NCI-H1417 (cell line): ENCODE measurements around the gene ATG13.

Experiments
- DNase-seq, 3 experiments: peaks; one replicate each; lab custom pipeline; 2025; lab: John Stamatoyannopoulos, UW

Gene ATG13

GRCh38 chr11:46676436-46677158 lies 59.2 kb downstream of the ATG13 start:
- no peak for DNase-seq

GRCh38 chr11:46677169-46677568 lies 59.8 kb downstream of the ATG13 start:
- no peak for DNase-seq

DNA sequence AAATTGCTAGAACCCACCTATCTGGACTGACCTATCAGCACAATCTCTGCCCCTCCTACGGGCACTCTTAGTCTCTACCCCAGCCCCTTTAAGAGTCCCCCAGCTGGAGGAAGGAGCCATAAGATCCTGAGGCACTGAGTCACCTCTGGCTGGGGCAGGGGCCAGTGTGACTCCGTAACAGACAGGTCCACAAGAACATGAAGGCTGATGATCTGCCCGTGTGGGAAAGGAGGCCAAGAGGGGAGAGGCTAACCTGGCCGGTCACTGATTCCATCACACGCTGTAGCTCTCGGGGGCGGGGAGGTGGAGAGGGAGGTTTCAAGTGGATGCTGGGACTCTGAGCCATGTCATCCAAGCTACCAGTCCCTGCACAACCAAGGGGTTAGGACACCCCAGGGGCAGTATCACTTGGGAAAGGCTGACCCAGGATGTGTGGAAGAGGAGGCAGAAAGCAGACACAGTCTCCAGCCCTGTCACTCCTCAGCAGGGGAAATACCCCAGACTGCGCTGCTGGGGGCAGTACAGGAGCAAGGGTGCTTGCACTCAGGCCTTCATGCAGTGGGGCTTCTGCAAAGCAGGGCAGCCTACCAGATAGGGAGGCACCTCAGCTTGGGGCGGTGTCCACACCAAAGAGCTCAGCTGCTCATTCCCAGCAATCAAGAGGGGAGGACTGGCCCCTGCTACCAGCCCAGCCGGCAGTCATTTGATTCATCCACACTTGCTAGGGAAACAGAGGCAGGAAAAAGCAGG lies 60.8 kb downstream of the ATG13 start:
- DNase-seq, result no peak

GRCh38 chr11:46678741-46679130 lies 61.4 kb downstream of the ATG13 start:
- DNase-seq, result no peak

DNA sequence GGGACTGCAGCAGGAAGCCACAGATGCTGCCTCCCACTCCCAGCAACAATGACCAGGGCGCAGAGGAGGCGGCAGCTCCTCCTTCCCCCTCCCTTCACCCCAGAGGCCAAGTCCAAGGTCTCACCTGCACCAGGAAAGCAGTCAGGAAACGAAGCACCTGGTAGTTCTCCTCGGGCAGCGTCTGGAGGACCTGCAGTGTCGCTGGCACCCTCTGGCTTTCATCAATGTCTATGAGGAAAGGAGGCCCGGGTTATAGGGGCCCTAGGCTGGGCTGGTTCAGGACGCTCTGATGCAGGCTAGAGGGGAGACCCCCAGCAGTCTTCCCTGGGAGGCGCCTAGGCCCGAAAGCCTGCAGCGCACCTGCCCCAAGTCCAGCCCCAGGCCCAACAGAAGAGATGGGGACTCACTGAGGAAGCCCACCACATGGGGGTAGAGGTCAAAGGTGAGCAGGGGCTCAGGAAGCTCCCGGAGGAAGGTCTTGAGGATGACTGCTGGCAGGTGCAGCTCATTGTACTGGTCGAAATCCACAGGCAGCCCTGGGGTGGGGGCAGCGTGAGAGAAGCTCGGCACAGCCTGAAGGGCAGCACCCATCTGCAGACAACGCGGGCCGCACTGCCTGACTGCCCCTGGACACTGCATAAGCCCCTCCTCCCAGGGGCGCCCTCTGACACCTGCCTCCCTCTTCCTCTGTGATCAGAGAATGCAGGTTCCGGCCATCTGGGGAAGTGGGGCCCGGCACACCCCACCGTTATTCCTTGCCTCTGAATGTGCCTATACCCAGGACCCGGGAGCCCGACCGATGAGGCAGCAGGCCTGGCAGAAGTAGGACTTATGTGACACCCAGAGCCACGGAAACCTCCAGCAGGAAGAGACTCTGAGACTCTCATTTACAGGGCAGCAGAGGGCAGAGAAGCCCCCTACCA lies 62.1 kb downstream of the ATG13 start:
- DNase-seq, result no peak

DNA sequence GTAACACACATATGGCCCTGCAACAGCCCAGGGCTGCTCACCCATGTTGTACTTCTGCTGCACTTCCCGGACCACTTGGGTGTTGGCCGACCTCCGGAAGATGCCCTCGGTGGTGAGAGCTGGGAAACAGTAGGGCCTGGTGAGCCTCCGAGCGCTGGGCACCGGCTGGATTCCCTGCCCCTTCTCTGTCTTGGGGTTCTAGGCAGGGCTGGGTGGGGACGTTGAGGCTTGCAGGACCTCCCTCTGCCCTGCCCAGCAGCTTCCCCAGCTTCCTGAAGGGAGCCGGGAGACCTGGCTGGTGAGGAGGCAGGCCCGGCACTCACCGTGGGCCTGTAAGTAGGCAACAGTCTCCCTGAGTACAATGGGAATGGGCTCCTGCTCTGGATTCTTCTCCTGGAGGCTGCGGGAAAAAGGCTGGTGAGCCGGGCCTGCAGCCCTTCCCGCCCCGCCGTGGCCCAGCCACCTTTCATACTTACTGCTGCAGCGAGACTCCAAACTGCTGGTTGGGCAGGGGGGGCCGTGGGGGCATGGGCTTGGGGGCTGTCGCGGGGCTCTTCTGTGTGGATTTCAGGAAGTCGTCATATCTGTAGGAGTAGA lies 62.9 kb downstream of the ATG13 start:
- DNase-seq, result no peak

DNA sequence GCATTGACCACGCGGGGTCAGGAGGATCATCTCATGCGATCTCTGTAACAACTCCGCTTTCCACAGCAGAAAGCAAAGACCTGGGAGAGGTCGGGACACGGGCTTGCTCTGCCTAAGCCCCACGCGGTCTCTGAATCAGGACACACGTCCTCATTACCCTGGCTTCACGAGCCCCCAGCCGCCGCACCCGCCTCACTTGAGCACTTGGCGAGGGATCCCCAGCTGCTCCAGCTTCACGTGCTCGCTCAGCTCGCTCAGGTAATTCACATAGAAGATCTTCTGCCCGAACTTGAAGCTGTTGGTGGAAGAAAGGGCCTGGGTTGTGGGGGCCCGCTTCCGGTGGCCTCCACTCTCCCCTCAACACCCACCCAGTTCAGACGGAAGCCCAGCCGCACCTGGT lies 63.5 kb downstream of the ATG13 start:
- no peak for DNase-seq

- no peak for DNase-seq
Observed at GRCh38 chr11:46681814-46682213, 64.5 kb downstream of the ATG13 start.

- no peak for DNase-seq
Observed at GRCh38 chr11:46682773-46683752, 65.7 kb downstream of the ATG13 start.

- no peak for DNase-seq
Observed at GRCh38 chr11:46684367-46684766, 67.0 kb downstream of the ATG13 start.

GRCh38 chr11:46686886-46687795 lies 69.8 kb downstream of the ATG13 start:
- DNase-seq, result peak in 2 of 3 experiments; percentile 8

- DNase-seq, result no peak
Observed at GRCh38 chr11:46690702-46691101, 73.3 kb downstream of the ATG13 start.

- DNase-seq, result no peak
Observed at GRCh38 chr11:46692450-46692849, 75.1 kb downstream of the ATG13 start.

- no peak for DNase-seq
Observed at GRCh38 chr11:46693597-46694012, 76.3 kb downstream of the ATG13 start.

DNA sequence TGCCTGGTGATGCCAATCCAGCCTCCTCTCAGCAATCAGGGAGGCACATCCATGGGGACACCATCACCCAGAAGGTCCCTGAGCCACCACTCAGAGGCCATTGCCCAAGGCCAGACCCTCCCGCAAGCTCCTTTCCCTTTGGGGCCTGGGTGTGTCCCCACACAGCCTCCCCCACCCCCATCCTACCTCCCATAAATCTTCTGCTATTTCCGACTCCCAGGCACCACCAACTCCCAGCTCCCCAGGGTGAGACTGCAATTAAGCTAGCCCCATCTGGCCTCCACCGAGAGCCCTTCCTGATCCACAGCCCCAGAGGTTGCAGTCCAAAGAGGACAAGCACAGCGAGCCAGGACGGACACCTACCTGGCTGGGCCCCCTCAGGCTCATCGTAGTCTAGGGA lies 76.7 kb downstream of the ATG13 start:
- DNase-seq, result no peak

DNA sequence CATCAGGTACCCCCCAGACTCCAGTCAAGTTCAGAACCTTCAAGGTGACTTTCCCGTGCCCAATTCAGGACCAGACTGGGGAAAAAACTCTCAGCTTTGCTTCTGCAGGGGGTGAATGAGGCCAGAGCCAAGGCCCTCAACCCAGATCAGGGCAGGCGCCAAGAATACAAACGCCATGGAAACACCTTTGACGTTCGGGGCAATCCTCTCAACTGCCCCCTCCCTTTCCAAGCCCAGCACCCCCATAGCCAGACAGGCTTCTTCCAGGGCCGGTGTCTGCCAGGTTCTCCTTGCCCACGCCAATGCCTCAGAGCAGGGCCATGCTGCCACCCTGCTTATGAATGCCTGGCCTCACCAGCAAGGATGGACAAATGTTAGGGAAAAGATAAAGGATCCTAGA lies 77.3 kb downstream of the ATG13 start:
- DNase-seq, result no peak

- DNase-seq, result no peak
Observed at GRCh38 chr11:46695345-46696211, 78.2 kb downstream of the ATG13 start.

DNA sequence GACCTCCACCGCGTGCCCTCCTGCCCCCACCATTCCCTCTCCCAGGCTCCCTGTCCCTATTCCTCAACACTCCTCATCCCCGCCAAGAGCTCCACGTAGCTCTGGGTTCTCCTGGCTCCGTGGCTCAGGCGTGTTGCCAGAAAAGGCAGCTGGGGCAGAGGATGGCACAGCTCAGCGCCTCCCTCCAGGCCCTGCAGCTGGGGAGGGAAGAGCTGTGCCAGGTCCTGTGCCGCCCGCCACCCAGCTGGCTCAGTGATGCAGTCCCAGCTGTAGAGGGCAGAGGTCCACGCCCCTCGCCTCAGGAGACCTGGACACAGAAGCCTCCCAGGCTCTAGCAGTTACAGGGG lies 78.8 kb downstream of the ATG13 start:
- no peak for DNase-seq

DNA sequence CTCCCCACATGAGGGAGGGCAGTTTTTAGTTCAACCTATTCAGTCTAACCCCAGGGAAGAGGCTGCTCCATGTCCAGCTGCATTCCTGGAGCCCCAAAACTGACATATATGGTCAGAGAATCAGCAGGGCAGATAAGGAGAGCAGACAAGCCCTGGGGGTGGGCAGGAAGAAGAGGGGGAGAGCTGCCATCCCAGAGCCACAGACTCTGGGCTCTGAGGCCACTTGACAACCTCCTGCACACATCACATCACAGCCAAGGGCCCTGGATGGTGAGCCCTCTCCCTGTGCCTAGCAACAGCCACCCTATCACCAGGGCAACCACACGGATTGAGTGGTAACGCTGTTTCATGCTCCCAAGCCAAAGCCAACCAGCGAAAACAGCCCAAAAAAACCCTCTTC lies 80.0 kb downstream of the ATG13 start:
- DNase-seq, result peak in 2 of 3 experiments; percentile 38 to 72
